ENCODE data around the gene IRAK1. TPM values are rescaled to one million over a fixed set of nuclear protein-coding genes. Genes with fewer than 3 reads are reported as not detected.

IRAK1 gene
- total and polyA plus RNA-seq, 2 of the 8 experiments (the other 6 are each of a cell fraction or from before 2014, with no cell fraction given) = 26.6 to 41.7 TPM

GRCh38 chrX:154027022-154027402 is 7.3 kb upstream of the IRAK1 start:
- no peak overlapping the region for H3K9ac ChIP-seq (replicated peaks in 1 of 4; ENCODE audit: extremely low read depth in 1 of 4, low read depth in 3 of 4, low read length in 3 of 4)
- no peak overlapping the region for H2BK120ac ChIP-seq (replicated peaks; ENCODE audit: low read depth, low read length)
- no peak for DNase-seq (ENCODE audit: low read depth in 1 of 2, low spot score in 2 of 2)
- no peak overlapping the region for H3K56ac ChIP-seq (replicated peaks; ENCODE audit: insufficient read length, low read depth, low read length)
- no peak overlapping the region for H4K91ac ChIP-seq (replicated peaks; ENCODE audit: insufficient read length, low read length)
- H2BK12ac ChIP-seq (ENCODE audit: low read depth, low read length) = no peak overlapping the region
- H3K79me2 ChIP-seq (ENCODE audit: control insufficient read depth in 1 of 2, insufficient read depth in 2 of 2, low read length in 2 of 2) = no peaks in the 10 kb centered on the region
- POLR2A ChIA-PET (ENCODE audit: partially characterized antibody) = interaction anchor here (0.7 to 2.4 kb wide), 6 partner anchors 10 to 62 kb away, joined by 3 to 8 read pairs (median 4); no protein-coding TSS in a partner anchor
- H2BK5ac ChIP-seq (ENCODE audit: low read depth, low read length) = no peak overlapping the region
- no peak overlapping the region for H4K8ac ChIP-seq (ENCODE audit: extremely low read depth, insufficient read depth, low read length)
- no peak overlapping the region for H3K18ac ChIP-seq (ENCODE audit: extremely low read depth, low read length)
- H4K5ac ChIP-seq (ENCODE audit: insufficient read length, low read depth, low read length) = no peak overlapping the region
- no peaks in the 10 kb centered on the region for H4K20me1 ChIP-seq (replicated peaks in 1 of 2; ENCODE audit: control insufficient read depth in 1 of 2, insufficient read depth in 2 of 2, low read length in 2 of 2)
- CTCF ChIA-PET (ENCODE audit: partially characterized antibody) = interaction anchor here (1.2 to 4.2 kb wide), 5 partner anchors 13 to 100 kb away, joined by 3 to 29 read pairs (median 4); no protein-coding TSS in a partner anchor
- H3K79me1 ChIP-seq (ENCODE audit: low read depth, low read length) = no peaks in the 10 kb centered on the region
- H3K23me2 ChIP-seq (ENCODE audit: low read depth, low read length) = no peaks in the 10 kb centered on the region
- TF ChIP-seq ATF3 (IDR thresholded peaks at IDR 0.05; ENCODE audit: insufficient read depth, low read depth, low read length) (no peak), RAD21 (IDR thresholded peaks at IDR 0.05 in 1 of 2, conservative IDR thresholded peaks at IDR 0.05 in 1 of 2; ENCODE audit: low read depth in 2 of 2, low read length in 2 of 2) (no peak), JUND (IDR thresholded peaks at IDR 0.05; ENCODE audit: low read length) (no peak), CHD1 (IDR thresholded peaks at IDR 0.05; ENCODE audit: low read depth, low read length) (no peak), SIN3A (conservative IDR thresholded peaks at IDR 0.05 in 1 of 2, IDR thresholded peaks at IDR 0.05 in 1 of 2; ENCODE audit: low read depth in 1 of 2, low read length in 2 of 2) (no peak), NANOG (IDR thresholded peaks at IDR 0.05; ENCODE audit: insufficient read depth, low read depth, low read length, poor library complexity, severe bottlenecking) (no peak)
- WGBS, 2 experiments (ENCODE audit: extremely low coverage in 1 of 2, insufficient coverage in 1 of 2, insufficient read length in 1 of 2, insufficient replicate concordance in 2 of 2, low coverage in 1 of 2, low lambda C conversion rate in 2 of 2, missing lambda C conversion rate in 1 of 2) = 80% methylated on average over 6 of the region's 6 CpGs; no CpG with 5 or more reads in 1 of the 2 experiments
- H3K23ac ChIP-seq (ENCODE audit: insufficient read length) = no peak overlapping the region
- H3K36me3 ChIP-seq (ENCODE audit: control insufficient read depth in 2 of 4, insufficient read depth in 4 of 4, low read length in 3 of 4) = peaks cover 0 to 16% (median 7%) of the 10 kb centered on the region in 4 experiments; a peak in 4 of 8 replicates
- peaks cover 1 to 11% (median 4%) of the 10 kb centered on the region in 4 experiments; a peak in 6 of 7 replicates for H3K4me1 ChIP-seq (replicated peaks in 1 of 4; ENCODE audit: control insufficient read depth in 3 of 4, insufficient read depth in 4 of 4, low read length in 3 of 4)
- H3K4me3 ChIP-seq (ENCODE audit: extremely low read depth in 1 of 4, insufficient read depth in 2 of 4, low read depth in 3 of 4, low read length in 4 of 4) = no peak overlapping the region
- H2AK5ac ChIP-seq (ENCODE audit: low read depth, low read length) = no peak overlapping the region
- H3K9me3 ChIP-seq (ENCODE audit: insufficient read depth in 2 of 2, low read depth in 1 of 2, low read length in 1 of 2) = no peaks in the 10 kb centered on the region
- no peak overlapping the region for H2AFZ ChIP-seq (ENCODE audit: low read length)
- no peak overlapping the region for H2BK20ac ChIP-seq (ENCODE audit: low read length)
- no peak overlapping the region for H2BK15ac ChIP-seq (ENCODE audit: low read length)
- no peak for FAIRE-seq
- no peak overlapping the region for H3K27ac ChIP-seq (ENCODE audit: low read depth, low read length)
- no peak overlapping the region for H3K14ac ChIP-seq (ENCODE audit: insufficient read length)
- no peak overlapping the region for H3K4ac ChIP-seq (replicated peaks; ENCODE audit: insufficient read length, low read depth, low read length)
- no peak overlapping the region for H3K4me2 ChIP-seq (ENCODE audit: insufficient read depth in 1 of 2, low read depth in 2 of 2, low read length in 2 of 2)
- H3K27me3 ChIP-seq (replicated peaks in 1 of 4; ENCODE audit: control insufficient read depth in 3 of 4, extremely low read depth in 1 of 4, insufficient read depth in 3 of 4, low read length in 3 of 4) = no peaks in the 10 kb centered on the region
